Keratinocyte (primary cell): ENCODE results near the gene PAQR8.

Source experiments
- EZH2 ChIP-seq: IDR thresholded peaks from one replicate; pipeline ENCODE4 v1.6.1; 2012; ENCODE audit warnings: inconsistent platforms, mild to moderate bottlenecking, low read length, moderate library complexity
- TF ChIP-seq, protein P1 (sequence below), 3 experiments: IDR thresholded peaks in 1 of 3; conservative IDR thresholded peaks in 1 of 3; optimal IDR thresholded peaks in 1 of 3; 2 replicates in 2 of 3; 3 replicates in 1 of 3; pipeline versions ENCODE3 to v1.5.1; 2011; ENCODE audit warnings: low read length in 3 of 3, mild to moderate bottlenecking in 3 of 3, moderate library complexity in 2 of 3, control low read depth in 1 of 3, inconsistent platforms in 1 of 3; ENCODE audit not compliant: insufficient read depth in 2 of 3; ENCODE audit errors: extremely low read depth in 1 of 3

DNA sequence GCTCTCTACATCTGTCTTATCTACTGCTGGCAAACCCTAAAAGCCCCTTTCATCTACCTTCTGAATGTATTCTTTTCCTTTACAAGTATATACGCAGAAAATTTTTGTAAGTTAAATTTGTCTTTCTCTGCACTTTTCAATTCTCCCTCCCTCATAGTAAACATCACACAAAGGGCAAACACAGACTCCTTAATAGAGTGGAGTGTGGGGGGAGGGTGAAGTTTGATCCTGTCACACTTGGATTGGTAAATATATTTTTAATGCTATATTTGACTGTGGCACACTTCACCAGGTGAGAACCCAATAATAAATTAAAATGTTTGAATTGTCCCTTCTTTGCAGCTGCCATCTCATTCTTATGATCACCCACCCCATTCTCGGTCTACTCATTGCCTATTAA lies 33.2 kb upstream of the PAQR8 start:
- TF ChIP-seq, protein P1, sequence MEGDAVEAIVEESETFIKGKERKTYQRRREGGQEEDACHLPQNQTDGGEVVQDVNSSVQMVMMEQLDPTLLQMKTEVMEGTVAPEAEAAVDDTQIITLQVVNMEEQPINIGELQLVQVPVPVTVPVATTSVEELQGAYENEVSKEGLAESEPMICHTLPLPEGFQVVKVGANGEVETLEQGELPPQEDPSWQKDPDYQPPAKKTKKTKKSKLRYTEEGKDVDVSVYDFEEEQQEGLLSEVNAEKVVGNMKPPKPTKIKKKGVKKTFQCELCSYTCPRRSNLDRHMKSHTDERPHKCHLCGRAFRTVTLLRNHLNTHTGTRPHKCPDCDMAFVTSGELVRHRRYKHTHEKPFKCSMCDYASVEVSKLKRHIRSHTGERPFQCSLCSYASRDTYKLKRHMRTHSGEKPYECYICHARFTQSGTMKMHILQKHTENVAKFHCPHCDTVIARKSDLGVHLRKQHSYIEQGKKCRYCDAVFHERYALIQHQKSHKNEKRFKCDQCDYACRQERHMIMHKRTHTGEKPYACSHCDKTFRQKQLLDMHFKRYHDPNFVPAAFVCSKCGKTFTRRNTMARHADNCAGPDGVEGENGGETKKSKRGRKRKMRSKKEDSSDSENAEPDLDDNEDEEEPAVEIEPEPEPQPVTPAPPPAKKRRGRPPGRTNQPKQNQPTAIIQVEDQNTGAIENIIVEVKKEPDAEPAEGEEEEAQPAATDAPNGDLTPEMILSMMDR (optimal IDR thresholded peaks at IDR 0.05 in 1 of 3, IDR thresholded peaks at IDR 0.05 in 1 of 3, conservative IDR thresholded peaks at IDR 0.05 in 1 of 3; ENCODE audit: extremely low read depth in 1 of 3, insufficient read depth in 2 of 3, low read length in 3 of 3): no peak
- TF ChIP-seq EZH2: no peak
